ENCODE measurements around the gene GRK5. TPM values are rescaled to one million over a fixed set of nuclear protein-coding genes. Genes with fewer than 3 reads are reported as not detected.
"Not testable (repeated sequence)": the region's sequence is repeated elsewhere in the genome, so short reads cannot be mapped to it uniquely, and the experiment has no call there.

The GRK5 gene
- polyA plus RNA-seq, 3 donors: 17.1 to 18.6 (median 17.7) TPM

- no peak for DNase-seq
Observed at GRCh38 chr10:119420950-119421875, 213.8 kb downstream of the GRK5 start.

GRCh38 chr10:119421891-119422681, 214.7 kb downstream of the GRK5 start:
- no peak for DNase-seq

- DNase-seq: no peak
Observed at GRCh38 chr10:119422682-119423509, 215.5 kb downstream of the GRK5 start.

- DNase-seq: no peak
Observed at GRCh38 chr10:119423510-119424257, 216.3 kb downstream of the GRK5 start.

- DNase-seq: no peak
Observed at GRCh38 chr10:119424258-119424975, 217.0 kb downstream of the GRK5 start.

- DNase-seq: no peak
Observed at GRCh38 chr10:119425102-119425880, 217.9 kb downstream of the GRK5 start.

GRCh38 chr10:119425881-119426170, 218.5 kb downstream of the GRK5 start:
- DNase-seq: no peak

GRCh38 chr10:119426699-119427098, 219.3 kb downstream of the GRK5 start:
- DNase-seq: no peak

- no peak for DNase-seq
Observed at GRCh38 chr10:119427263-119427864, 220.0 kb downstream of the GRK5 start.

- peak; percentile 84 for DNase-seq
Observed at GRCh38 chr10:119428789-119429188, 221.4 kb downstream of the GRK5 start.

GRCh38 chr10:119429771-119430170, 222.4 kb downstream of the GRK5 start:
- DNase-seq: no peak

- no peak for DNase-seq
Observed at GRCh38 chr10:119431034-119431772, 223.8 kb downstream of the GRK5 start.

GRCh38 chr10:119431773-119432135, 224.4 kb downstream of the GRK5 start:
- DNase-seq: no peak

GRCh38 chr10:119434942-119435341, 227.6 kb downstream of the GRK5 start:
- not testable (repeated sequence) for DNase-seq

- DNase-seq: no peak
Observed at GRCh38 chr10:119438717-119439116, 231.3 kb downstream of the GRK5 start.

- no peak for DNase-seq
Observed at GRCh38 chr10:119439922-119440321, 232.6 kb downstream of the GRK5 start.

GRCh38 chr10:119441151-119441821, 233.9 kb downstream of the GRK5 start:
- DNase-seq: no peak

Measured in renal pelvis (tissue), 4 donors.